Right lobe of liver (tissue), 4 donors: ENCODE measurements around the gene CCDC97.

ENCODE experiments used
- POLR2A ChIP-seq: fragments of 450-650 bp; IDR thresholded peaks from one replicate; pipeline ENCODE4 v1.6.1; 2017; ENCODE audit warnings: antibody characterized with exemption, mild to moderate bottlenecking
- TF ChIP-seq, protein P1 (sequence below), 4 donors: fragments of 200-600 bp in 3 of 4; fragments of 450-650 bp in 1 of 4; IDR thresholded peaks; one replicate each; pipeline versions ENCODE4 v1.5.1 to v1.8.0; 2016 to 2022; ENCODE audit warnings: antibody characterized with exemption in 4 of 4, mild to moderate bottlenecking in 2 of 4
- donor health status: DM: no; HTN: no; CAD: no.
- donor health status: DM: no; HTN: no; CAD: no.
- donor health status: DM: no; HTN: yes; CAD: no.

DNA sequence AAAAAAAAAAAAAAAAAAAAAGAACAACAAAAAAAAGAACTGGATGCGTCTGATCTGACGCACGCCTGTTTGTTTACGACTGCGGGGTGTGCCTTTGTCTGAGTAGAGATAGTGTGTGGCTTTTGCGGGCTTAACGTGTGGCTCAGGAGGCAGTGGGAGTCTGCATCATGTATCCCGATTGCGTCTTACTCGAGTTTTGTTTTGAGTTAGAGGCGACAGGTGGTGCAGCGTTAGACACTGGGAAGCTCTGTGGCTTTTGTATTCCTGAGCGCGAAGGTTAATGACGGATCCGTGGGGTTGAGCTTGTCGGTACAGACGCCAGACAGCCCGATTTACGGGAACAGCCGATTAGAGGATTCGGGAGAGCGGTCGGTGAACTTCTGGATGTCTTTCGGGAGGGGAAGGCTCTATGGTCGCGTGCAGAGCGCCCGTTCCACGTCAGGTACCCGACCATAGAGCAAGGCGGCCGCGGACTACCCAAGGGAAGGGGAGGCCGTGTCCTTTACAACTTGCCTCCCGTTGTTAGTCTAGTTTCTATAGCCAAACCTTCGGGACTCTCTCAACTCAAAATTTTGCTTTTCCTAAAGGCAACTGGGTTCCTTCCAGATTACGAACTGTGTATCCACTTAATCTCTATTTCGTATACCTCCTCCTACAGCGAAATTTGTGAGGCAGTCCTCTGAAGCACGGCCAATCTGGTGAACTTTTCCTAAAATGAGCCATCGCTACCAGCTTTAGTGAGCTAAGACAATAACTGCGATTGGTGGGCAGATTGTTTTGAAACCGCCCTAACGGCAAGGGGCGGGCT, 46.7 kb upstream of the CCDC97 start:
- TF ChIP-seq, protein P1, sequence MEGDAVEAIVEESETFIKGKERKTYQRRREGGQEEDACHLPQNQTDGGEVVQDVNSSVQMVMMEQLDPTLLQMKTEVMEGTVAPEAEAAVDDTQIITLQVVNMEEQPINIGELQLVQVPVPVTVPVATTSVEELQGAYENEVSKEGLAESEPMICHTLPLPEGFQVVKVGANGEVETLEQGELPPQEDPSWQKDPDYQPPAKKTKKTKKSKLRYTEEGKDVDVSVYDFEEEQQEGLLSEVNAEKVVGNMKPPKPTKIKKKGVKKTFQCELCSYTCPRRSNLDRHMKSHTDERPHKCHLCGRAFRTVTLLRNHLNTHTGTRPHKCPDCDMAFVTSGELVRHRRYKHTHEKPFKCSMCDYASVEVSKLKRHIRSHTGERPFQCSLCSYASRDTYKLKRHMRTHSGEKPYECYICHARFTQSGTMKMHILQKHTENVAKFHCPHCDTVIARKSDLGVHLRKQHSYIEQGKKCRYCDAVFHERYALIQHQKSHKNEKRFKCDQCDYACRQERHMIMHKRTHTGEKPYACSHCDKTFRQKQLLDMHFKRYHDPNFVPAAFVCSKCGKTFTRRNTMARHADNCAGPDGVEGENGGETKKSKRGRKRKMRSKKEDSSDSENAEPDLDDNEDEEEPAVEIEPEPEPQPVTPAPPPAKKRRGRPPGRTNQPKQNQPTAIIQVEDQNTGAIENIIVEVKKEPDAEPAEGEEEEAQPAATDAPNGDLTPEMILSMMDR (IDR thresholded peaks at IDR 0.05) = no peak
- peak; percentile 95 for TF ChIP-seq POLR2A
